Gastrocnemius medialis (tissue), 4 donors: ENCODE measurements around the gene MCF2L2.

ENCODE experiments used
- POLR2A ChIP-seq, 2 donors: fragments of 450-650 bp; IDR thresholded peaks; one replicate each; pipeline ENCODE4 v1.6.1; 2017; ENCODE audit warnings: antibody characterized with exemption in 2 of 2, mild to moderate bottlenecking in 2 of 2, moderate library complexity in 2 of 2
- TF ChIP-seq, protein P1 (sequence below), 5 experiments: fragments of 450-650 bp in 3 of 5; fragments of 200-600 bp in 2 of 5; sonication (generic) in 2 of 5; IDR thresholded peaks in 4 of 5; conservative IDR thresholded peaks in 1 of 5; 1 replicate in 4 of 5; 2 replicates in 1 of 5; pipeline ENCODE4 v1.5.1; 2016 to 2019; ENCODE audit warnings: antibody characterized with exemption in 5 of 5, mild to moderate bottlenecking in 3 of 5, moderate library complexity in 3 of 5

DNA sequence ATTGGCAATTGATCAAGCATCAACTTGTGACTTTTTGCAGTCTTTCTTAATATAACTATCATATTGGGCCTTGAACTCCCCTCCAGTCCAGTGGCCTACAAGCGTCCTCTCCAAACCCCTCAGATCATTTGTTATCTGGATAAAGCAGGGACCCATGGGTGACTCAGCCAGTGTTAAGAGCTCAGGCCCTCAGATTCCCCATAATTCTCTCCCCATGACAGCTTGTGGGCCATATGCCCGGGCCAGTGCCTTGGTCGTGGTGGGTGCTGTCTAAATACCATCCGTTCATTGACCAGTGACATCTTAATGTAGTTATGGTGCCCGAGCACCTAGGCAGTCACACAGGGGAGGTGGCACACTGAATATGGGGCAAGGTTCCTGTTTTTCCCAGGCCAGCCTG, 18.1 kb downstream of the MCF2L2 start:
- TF ChIP-seq, protein P1, sequence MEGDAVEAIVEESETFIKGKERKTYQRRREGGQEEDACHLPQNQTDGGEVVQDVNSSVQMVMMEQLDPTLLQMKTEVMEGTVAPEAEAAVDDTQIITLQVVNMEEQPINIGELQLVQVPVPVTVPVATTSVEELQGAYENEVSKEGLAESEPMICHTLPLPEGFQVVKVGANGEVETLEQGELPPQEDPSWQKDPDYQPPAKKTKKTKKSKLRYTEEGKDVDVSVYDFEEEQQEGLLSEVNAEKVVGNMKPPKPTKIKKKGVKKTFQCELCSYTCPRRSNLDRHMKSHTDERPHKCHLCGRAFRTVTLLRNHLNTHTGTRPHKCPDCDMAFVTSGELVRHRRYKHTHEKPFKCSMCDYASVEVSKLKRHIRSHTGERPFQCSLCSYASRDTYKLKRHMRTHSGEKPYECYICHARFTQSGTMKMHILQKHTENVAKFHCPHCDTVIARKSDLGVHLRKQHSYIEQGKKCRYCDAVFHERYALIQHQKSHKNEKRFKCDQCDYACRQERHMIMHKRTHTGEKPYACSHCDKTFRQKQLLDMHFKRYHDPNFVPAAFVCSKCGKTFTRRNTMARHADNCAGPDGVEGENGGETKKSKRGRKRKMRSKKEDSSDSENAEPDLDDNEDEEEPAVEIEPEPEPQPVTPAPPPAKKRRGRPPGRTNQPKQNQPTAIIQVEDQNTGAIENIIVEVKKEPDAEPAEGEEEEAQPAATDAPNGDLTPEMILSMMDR (IDR thresholded peaks at IDR 0.05 in 4 of 5, conservative IDR thresholded peaks at IDR 0.05 in 1 of 5): no peak
- no peak for TF ChIP-seq POLR2A (IDR thresholded peaks at IDR 0.05)
